Vagina (tissue), 2 donors: ENCODE measurements around the gene SH2D6.

Source experiments
- POLR2AphosphoS5 ChIP-seq, 2 donors: sonication (generic); formaldehyde crosslinking; IDR thresholded peaks; one replicate each; pipeline ENCODE4 v1.9.0; 2017; ENCODE audit warnings: antibody characterized with exemption in 2 of 2, mild to moderate bottlenecking in 2 of 2, low read depth in 1 of 2; ENCODE audit not compliant: insufficient read depth in 1 of 2
- TF ChIP-seq, protein P1 (sequence below), 3 experiments: fragments of 450-650 bp in 2 of 3; fragments of 200-600 bp in 1 of 3; sonication (generic) in 1 of 3; IDR thresholded peaks; one replicate each; pipeline ENCODE4 v1.5.1; 2017 to 2019; ENCODE audit warnings: antibody characterized with exemption in 3 of 3, mild to moderate bottlenecking in 2 of 3, moderate library complexity in 2 of 3

- no peak for TF ChIP-seq POLR2AphosphoS5 (IDR thresholded peaks at IDR 0.05; ENCODE audit: insufficient read depth in 1 of 2, low read depth in 1 of 2)
- TF ChIP-seq, protein P1, sequence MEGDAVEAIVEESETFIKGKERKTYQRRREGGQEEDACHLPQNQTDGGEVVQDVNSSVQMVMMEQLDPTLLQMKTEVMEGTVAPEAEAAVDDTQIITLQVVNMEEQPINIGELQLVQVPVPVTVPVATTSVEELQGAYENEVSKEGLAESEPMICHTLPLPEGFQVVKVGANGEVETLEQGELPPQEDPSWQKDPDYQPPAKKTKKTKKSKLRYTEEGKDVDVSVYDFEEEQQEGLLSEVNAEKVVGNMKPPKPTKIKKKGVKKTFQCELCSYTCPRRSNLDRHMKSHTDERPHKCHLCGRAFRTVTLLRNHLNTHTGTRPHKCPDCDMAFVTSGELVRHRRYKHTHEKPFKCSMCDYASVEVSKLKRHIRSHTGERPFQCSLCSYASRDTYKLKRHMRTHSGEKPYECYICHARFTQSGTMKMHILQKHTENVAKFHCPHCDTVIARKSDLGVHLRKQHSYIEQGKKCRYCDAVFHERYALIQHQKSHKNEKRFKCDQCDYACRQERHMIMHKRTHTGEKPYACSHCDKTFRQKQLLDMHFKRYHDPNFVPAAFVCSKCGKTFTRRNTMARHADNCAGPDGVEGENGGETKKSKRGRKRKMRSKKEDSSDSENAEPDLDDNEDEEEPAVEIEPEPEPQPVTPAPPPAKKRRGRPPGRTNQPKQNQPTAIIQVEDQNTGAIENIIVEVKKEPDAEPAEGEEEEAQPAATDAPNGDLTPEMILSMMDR (IDR thresholded peaks at IDR 0.05) = no peak
These were observed 11.4 kb downstream of the SH2D6 start for GRCh38 chr2:85429924-85430289.
